K562 (cell line): ENCODE measurements around the gene SCYL1. TPM values are rescaled to one million over a fixed set of nuclear protein-coding genes. Genes with fewer than 3 reads are reported as not detected.

Experiments
- ATAC-seq: fragments of 200-7000 bp; cut with Tn5 transposase; 3 replicates; pipeline ENCODE4 v1.9.1; 2020; ENCODE audit warnings: moderate library complexity
- BruUV-seq: library from RNA; stranded (reverse); fragments of 400-500 nt; replicated peaks from 2 replicates; lab custom pipeline; 2021; lab: Mats Ljungman, UMichigan
- CTCF ChIA-PET: fragments of 300-600 bp; formaldehyde crosslinking; extraction: SDS; loops from one replicate; lab custom pipeline; 2021; ENCODE audit warnings: low intra/inter-chr PET ratio; lab: Yijun Ruan, JAX
- POLR2A ChIA-PET: fragments of 300-600, 350-650 bp; sonication (Branson Sonifier 250); formaldehyde crosslinking; extraction: SDS; loops from one replicate; lab custom pipeline; 2021; ENCODE audit warnings: antibody characterized with exemption, inconsistent platforms; lab: Yijun Ruan, JAX
- DNase-seq, 4 experiments: peaks; one replicate each; pipeline versions ENCODE4 v3.0.0 to v3.0.0-alpha.2; 2011 to 2018; ENCODE audit warnings: low spot score in 3 of 4, mixed read lengths in 3 of 4; ENCODE audit errors: extremely low read depth in 1 of 4
- FAIRE-seq: peaks from 2 replicates; lab custom pipeline; 2011; peaks lifted over from hg19 to GRCh38; lab: Jason Lieb, UNC
- H2AFZ ChIP-seq: 2 replicates; pipeline ENCODE4 v1.6.0; 2011; ENCODE audit warnings: low read depth, low read length, control low read depth, inconsistent platforms
- H3K27ac ChIP-seq: fragments of 200-600 bp; 3 replicates; pipeline ENCODE4 v1.8.0; 2011; ENCODE audit warnings: low read depth, mild to moderate bottlenecking, control low read depth, inconsistent platforms, low read length, moderate library complexity, mixed read lengths; ENCODE audit errors: extremely low read depth
- H3K27me3 ChIP-seq, 2 experiments: fragments of 300-600 bp in 1 of 2; 2 replicates in 1 of 2; 3 replicates in 1 of 2; pipeline versions ENCODE4 v1.6.0 to v1.8.0; 2011; ENCODE audit warnings: inconsistent platforms in 2 of 2, low read length in 2 of 2, mild to moderate bottlenecking in 1 of 2, mixed read lengths in 1 of 2, moderate library complexity in 1 of 2; ENCODE audit not compliant: control insufficient read depth in 2 of 2, insufficient read depth in 2 of 2
- H3K36me3 ChIP-seq: fragments of 300-600 bp; 3 replicates; pipeline ENCODE4 v1.8.0; 2011; ENCODE audit warnings: mild to moderate bottlenecking, low read length, inconsistent platforms; ENCODE audit not compliant: control insufficient read depth, insufficient read depth
- H3K4me1 ChIP-seq, 2 experiments: fragments of 200-600 bp in 1 of 2; replicated peaks in 1 of 2; 2 replicates in 1 of 2; 3 replicates in 1 of 2; pipeline versions ENCODE4 v1.5.1 to v1.8.0; 2011; ENCODE audit warnings: inconsistent platforms in 2 of 2, low read length in 2 of 2, mild to moderate bottlenecking in 1 of 2, mixed read lengths in 1 of 2, moderate library complexity in 1 of 2; ENCODE audit not compliant: control insufficient read depth in 2 of 2, insufficient read depth in 2 of 2
- H3K4me2 ChIP-seq: 2 replicates; pipeline ENCODE4 v1.6.1; 2011; ENCODE audit warnings: low read length, control low read depth, inconsistent platforms, mixed read lengths; ENCODE audit not compliant: insufficient read depth
- H3K4me3 ChIP-seq: fragments of 200-600 bp; sonication (generic), shearing (Covaris generic); 2 replicates; pipeline ENCODE4 v1.5.1; 2016; ENCODE audit warnings: control low read depth, inconsistent platforms
- H3K79me2 ChIP-seq: fragments of 200-600 bp; 3 replicates; pipeline ENCODE4 v1.8.0; 2011; ENCODE audit warnings: low read length, inconsistent platforms; ENCODE audit not compliant: control insufficient read depth, insufficient read depth
- H3K9ac ChIP-seq, 2 experiments: 2 replicates each; pipeline versions ENCODE4 v1.6.0 to v1.6.1; 2011; ENCODE audit warnings: low read depth in 2 of 2, low read length in 2 of 2, control low read depth in 1 of 2, inconsistent platforms in 1 of 2, mild to moderate bottlenecking in 1 of 2, mixed read lengths in 1 of 2; ENCODE audit not compliant: insufficient read depth in 1 of 2
- H3K9me1 ChIP-seq: one replicate; pipeline ENCODE4 v1.6.0; 2011; ENCODE audit warnings: inconsistent platforms, mild to moderate bottlenecking, low read length, moderate library complexity; ENCODE audit not compliant: control insufficient read depth, insufficient read depth
- H3K9me3 ChIP-seq: replicated peaks from 2 replicates; pipeline ENCODE4 v1.5.1; 2011; ENCODE audit warnings: low read depth, low read length, inconsistent platforms; ENCODE audit not compliant: control insufficient read depth, insufficient read depth
- H4K20me1 ChIP-seq: replicated peaks from 2 replicates; pipeline ENCODE4 v1.6.1; 2011; ENCODE audit warnings: low read length, inconsistent platforms, mixed read lengths; ENCODE audit not compliant: control insufficient read depth, insufficient read depth
- CBX8 ChIP-seq: fragments of 200-600 bp; sonication (generic); IDR thresholded peaks from 2 replicates; pipeline ENCODE4 v1.6.1; 2012; ENCODE audit warnings: borderline replicate concordance, mixed run types, low read depth, mild to moderate bottlenecking, moderate library complexity, mixed read lengths, low read length, control low read depth, inconsistent platforms; ENCODE audit not compliant: poor library complexity, severe bottlenecking; ENCODE audit errors: extremely low read depth
- ETV5 ChIP-seq: sonication (generic); formaldehyde crosslinking; IDR thresholded peaks from 2 replicates; pipeline ENCODE4 v1.4.0; 2020; ENCODE audit warnings: low read depth, mild to moderate bottlenecking, missing genetic modification reagents
- NFATC3 ChIP-seq: fragments of 450-650 bp; IDR thresholded peaks from 2 replicates; pipeline ENCODE4 v1.6.1; 2017; ENCODE audit warnings: mild to moderate bottlenecking
- POU5F1 ChIP-seq: fragments of 150-350 bp; IDR thresholded peaks from 2 replicates; pipeline ENCODE4 v1.6.1; 2014; ENCODE audit warnings: borderline replicate concordance, low read length, low read depth, mild to moderate bottlenecking; ENCODE audit not compliant: partially characterized antibody
- RBBP5 ChIP-seq: fragments of 200-600 bp; sonication (generic); IDR thresholded peaks from 2 replicates; pipeline ENCODE4 v1.6.1; 2012; ENCODE audit warnings: borderline replicate concordance, mild to moderate bottlenecking, low read length, control low read depth, inconsistent platforms; ENCODE audit not compliant: insufficient read depth, poor library complexity, severe bottlenecking
- TBP ChIP-seq: optimal IDR thresholded peaks from 2 replicates; pipeline ENCODE3; 2011; ENCODE audit warnings: low read depth, low read length, improper control_type of control experiment
- ZBED1 ChIP-seq: IDR thresholded peaks from 2 replicates; pipeline ENCODE4 v1.6.1; 2014
- ZNF24 ChIP-seq: fragments of 450-650 bp; IDR thresholded peaks from 2 replicates; pipeline ENCODE4 v1.6.1; 2016
- ZNF77 ChIP-seq: fragments of 250-450 bp; sonication (Bioruptor Pico); IDR thresholded peaks from 2 replicates; pipeline ENCODE4 v1.5.0; 2020
- ZNF79 ChIP-seq: fragments of 250-450 bp; sonication (Bioruptor Pico); IDR thresholded peaks from 2 replicates; pipeline ENCODE4 v1.4.0; 2020; ENCODE audit warnings: low read depth, mild to moderate bottlenecking, moderate library complexity
- WGBS: fragments of 100-300 bp; shearing (Covaris generic); methylation state at CpG from one replicate; pipeline ENCODE4 v1.1.6; 2016; ENCODE audit warnings: low coverage, mixed read lengths; ENCODE audit not compliant: insufficient coverage; ENCODE audit errors: missing lambda C conversion rate; 5-methylcytosine and 5-hydroxymethylcytosine counted together
- in situ Hi-C: fragments of 300-500 bp; cut with MboI; formaldehyde crosslinking; loops from 4 replicates; pipeline ENCODE4 v1.15.0; 2018; ENCODE audit warnings: inconsistent platforms, mixed read lengths
- intact Hi-C: fragments of 100-400 bp; cut with micrococcal nuclease; formaldehyde crosslinking; loops from 2 replicates; pipeline ENCODE4 v1.14.2; 2022
- polyA plus RNA-seq, 8 experiments: library from polyadenylated mRNA; depleted of rRNA in 4 of 8; stranded (reverse) in 5 of 8; unstranded in 3 of 8; fragments of >200 nt; fragmentation: Nextera tagmentation in 2 of 8; fragmentation: Illumina TruSeq in 1 of 8; extraction: Ambion mirVana in 2 of 8; extraction: Trizol in 1 of 8; gene quantifications; 2 replicates each; pipeline versions ENCODE4 v1.2.1 to v1.2.3, GENCODE V29; 2011 to 2014; ENCODE audit warnings: inconsistent platforms in 1 of 8, missing spikeins in 1 of 8
- total RNA-seq, 7 experiments: library from RNA; depleted of rRNA in 6 of 7; stranded (reverse); fragments of >200 nt in 6 of 7; fragmentation: Illumina TruSeq in 2 of 7; extraction: Trizol in 2 of 7; gene quantifications; 2 replicates each; pipeline versions ENCODE4 v1.2.1 to v1.2.3, GENCODE V29; 2011 to 2021; ENCODE audit warnings: low replicate concordance in 1 of 7
- TF ChIP-seq, protein P1 (sequence below): fragments of 450-650 bp; IDR thresholded peaks from 2 replicates; pipeline ENCODE4 v1.6.1; 2018; ENCODE audit not compliant: partially characterized antibody
- TF ChIP-seq, protein P2 (sequence below): IDR thresholded peaks from 2 replicates; pipeline ENCODE4 v1.6.1; 2011; ENCODE audit warnings: borderline replicate concordance, low read depth, mild to moderate bottlenecking, moderate library complexity, low read length; ENCODE audit not compliant: insufficient read depth, poor library complexity, severe bottlenecking

The SCYL1 gene
- total and polyA plus RNA-seq, 9 of the 15 experiments (the other 6 are each of a cell fraction or from before 2014, with no cell fraction given): 1.9 to 145 (median 57.6) TPM

DNA sequence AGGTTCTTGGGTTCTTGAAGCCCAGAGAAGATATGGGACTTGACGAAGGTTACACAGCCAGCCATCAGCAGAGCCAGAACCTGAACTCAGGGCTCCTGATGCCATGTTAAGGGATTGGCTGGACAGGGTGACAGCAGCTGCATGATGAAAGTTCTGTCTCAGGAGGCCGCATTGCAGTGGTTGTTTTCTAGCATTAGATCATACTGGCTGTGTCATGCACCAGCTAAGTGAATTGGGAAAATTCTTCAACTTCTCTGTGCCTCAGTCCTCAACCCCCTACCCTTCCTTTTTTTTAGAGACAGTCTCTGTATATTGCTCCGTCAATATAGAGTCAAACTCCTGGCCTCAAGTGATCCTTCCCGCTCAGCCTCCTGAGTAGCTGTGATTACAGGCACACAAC, 38.7 kb downstream of the SCYL1 start:
- Histone ChIP-seq H3K4me2 (no peak overlapping the region), H3K4me1 (peaks cover 26 to 36% of the 10 kb centered on the region in 2 experiments), H3K27ac (no peak overlapping the region), H3K9ac (no peak overlapping the region), H3K27me3 (no peaks in the 10 kb centered on the region), H4K20me1 (no peaks in the 10 kb centered on the region), H3K79me2 (peaks cover 6% of the 10 kb centered on the region), H3K4me3 (no peak overlapping the region), H2AFZ (peak overlapping the region; percentile 22; the same call in 1 of the 2 replicates), H3K36me3 (no peaks in the 10 kb centered on the region), H3K9me3 (no peaks in the 10 kb centered on the region), H3K9me1 (no peaks in the 10 kb centered on the region)
- intact Hi-C loops: no loop called here
- DNase-seq: no peak
- POLR2A ChIA-PET: interaction anchor here (0.5 to 0.6 kb wide), 2 partner anchors 11 to 83 kb away, joined by 3 to 4 read pairs; no protein-coding TSS in a partner anchor
- WGBS: 79% methylated on average over 3 of the region's 4 CpGs
- CTCF ChIA-PET: no interaction called here
- in situ Hi-C loops: no loop called here
- FAIRE-seq: no peak
- TF ChIP-seq ZNF77 (CRISPR knock-in tag): no peak
- no peak for TF ChIP-seq ETV5
- no peak for TF ChIP-seq POU5F1
- TF ChIP-seq ZBED1: no peak
- no peak for TF ChIP-seq ZNF24
- TF ChIP-seq, protein P1, sequence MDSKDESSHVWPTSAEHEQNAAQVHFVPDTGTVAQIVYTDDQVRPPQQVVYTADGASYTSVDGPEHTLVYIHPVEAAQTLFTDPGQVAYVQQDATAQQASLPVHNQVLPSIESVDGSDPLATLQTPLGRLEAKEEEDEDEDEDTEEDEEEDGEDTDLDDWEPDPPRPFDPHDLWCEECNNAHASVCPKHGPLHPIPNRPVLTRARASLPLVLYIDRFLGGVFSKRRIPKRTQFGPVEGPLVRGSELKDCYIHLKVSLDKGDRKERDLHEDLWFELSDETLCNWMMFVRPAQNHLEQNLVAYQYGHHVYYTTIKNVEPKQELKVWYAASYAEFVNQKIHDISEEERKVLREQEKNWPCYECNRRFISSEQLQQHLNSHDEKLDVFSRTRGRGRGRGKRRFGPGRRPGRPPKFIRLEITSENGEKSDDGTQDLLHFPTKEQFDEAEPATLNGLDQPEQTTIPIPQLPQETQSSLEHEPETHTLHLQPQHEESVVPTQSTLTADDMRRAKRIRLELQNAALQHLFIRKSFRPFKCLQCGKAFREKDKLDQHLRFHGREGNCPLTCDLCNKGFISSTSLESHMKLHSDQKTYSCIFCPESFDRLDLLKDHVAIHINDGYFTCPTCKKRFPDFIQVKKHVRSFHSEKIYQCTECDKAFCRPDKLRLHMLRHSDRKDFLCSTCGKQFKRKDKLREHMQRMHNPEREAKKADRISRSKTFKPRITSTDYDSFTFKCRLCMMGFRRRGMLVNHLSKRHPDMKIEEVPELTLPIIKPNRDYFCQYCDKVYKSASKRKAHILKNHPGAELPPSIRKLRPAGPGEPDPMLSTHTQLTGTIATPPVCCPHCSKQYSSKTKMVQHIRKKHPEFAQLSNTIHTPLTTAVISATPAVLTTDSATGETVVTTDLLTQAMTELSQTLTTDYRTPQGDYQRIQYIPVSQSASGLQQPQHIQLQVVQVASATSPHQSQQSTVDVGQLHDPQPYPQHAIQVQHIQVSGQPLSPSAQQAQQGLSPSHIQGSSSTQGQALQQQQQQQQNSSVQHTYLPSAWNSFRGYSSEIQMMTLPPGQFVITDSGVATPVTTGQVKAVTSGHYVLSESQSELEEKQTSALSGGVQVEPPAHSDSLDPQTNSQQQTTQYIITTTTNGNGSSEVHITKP: no peak
- TF ChIP-seq ZNF79 (CRISPR knock-in tag): no peak
- TF ChIP-seq, protein P2, sequence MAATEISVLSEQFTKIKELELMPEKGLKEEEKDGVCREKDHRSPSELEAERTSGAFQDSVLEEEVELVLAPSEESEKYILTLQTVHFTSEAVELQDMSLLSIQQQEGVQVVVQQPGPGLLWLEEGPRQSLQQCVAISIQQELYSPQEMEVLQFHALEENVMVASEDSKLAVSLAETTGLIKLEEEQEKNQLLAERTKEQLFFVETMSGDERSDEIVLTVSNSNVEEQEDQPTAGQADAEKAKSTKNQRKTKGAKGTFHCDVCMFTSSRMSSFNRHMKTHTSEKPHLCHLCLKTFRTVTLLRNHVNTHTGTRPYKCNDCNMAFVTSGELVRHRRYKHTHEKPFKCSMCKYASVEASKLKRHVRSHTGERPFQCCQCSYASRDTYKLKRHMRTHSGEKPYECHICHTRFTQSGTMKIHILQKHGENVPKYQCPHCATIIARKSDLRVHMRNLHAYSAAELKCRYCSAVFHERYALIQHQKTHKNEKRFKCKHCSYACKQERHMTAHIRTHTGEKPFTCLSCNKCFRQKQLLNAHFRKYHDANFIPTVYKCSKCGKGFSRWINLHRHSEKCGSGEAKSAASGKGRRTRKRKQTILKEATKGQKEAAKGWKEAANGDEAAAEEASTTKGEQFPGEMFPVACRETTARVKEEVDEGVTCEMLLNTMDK: no peak
- no peak for TF ChIP-seq CBX8
- no peak for TF ChIP-seq TBP
- TF ChIP-seq NFATC3: no peak
- no peak for TF ChIP-seq RBBP5
- no TSS peak for BruUV-seq
- no peak for ATAC-seq
